Esophagus squamous epithelium (tissue), 5 donors: ENCODE results near the gene ZNF346. TPM values are rescaled to one million over a fixed set of nuclear protein-coding genes. Genes with fewer than 3 reads are reported as not detected.
A peak's percentile ranks its signal among the peaks of the same experiment; 100 is the strongest.

Experiments
- DNase-seq: peaks from one replicate; lab custom pipeline; 2025; lab: John Stamatoyannopoulos, UW
- H3K27ac ChIP-seq, 4 donors: fragments of 200-600 bp; sonication (generic); one replicate each; pipeline ENCODE4 v1.5.1; 2016 to 2019; ENCODE audit warnings: mild to moderate bottlenecking in 1 of 4
- H3K27me3 ChIP-seq, 4 donors: fragments of 200-600 bp; sonication (generic); 1 replicate in 3 of 4; 2 replicates in 1 of 4; pipeline versions ENCODE4 v1.5.1 to v1.6.0; 2017 to 2021; ENCODE audit warnings: antibody characterized with exemption in 1 of 4
- H3K36me3 ChIP-seq, 3 donors: fragments of 200-600 bp; sonication (generic); one replicate each; pipeline ENCODE4 v1.5.1; 2016 to 2019
- H3K4me1 ChIP-seq, 3 donors: fragments of 200-600 bp; sonication (generic); one replicate each; pipeline ENCODE4 v1.5.1; 2017 to 2019
- H3K4me3 ChIP-seq, 4 donors: fragments of 200-600 bp; sonication (generic); 1 replicate in 3 of 4; 2 replicates in 1 of 4; pipeline ENCODE4 v1.5.1; 2016 to 2019; ENCODE audit warnings: mild to moderate bottlenecking in 2 of 4, moderate library complexity in 1 of 4
- H3K9me3 ChIP-seq, 3 donors: fragments of 200-600 bp; sonication (generic); one replicate each; pipeline ENCODE4 v1.5.1; 2016 to 2019
- CTCF ChIP-seq, 6 experiments: fragments of 450-650 bp in 4 of 6; fragments of 200-600 bp in 2 of 6; sonication (generic) in 2 of 6; IDR thresholded peaks; one replicate each; pipeline ENCODE4 v1.5.1; 2016 to 2019; ENCODE audit warnings: antibody characterized with exemption in 6 of 6, mild to moderate bottlenecking in 4 of 6, moderate library complexity in 4 of 6
- POLR2A ChIP-seq, 4 donors: fragments of 450-650 bp; IDR thresholded peaks; one replicate each; pipeline ENCODE4 v1.6.1; 2017; ENCODE audit warnings: antibody characterized with exemption in 4 of 4, mild to moderate bottlenecking in 4 of 4, moderate library complexity in 3 of 4
- WGBS, 2 donors: methylation state at CpG; one replicate each; pipeline ENCODE4 v1.1.5; 2018; 5-methylcytosine and 5-hydroxymethylcytosine counted together
- intact Hi-C: fragments of 100-400 bp; cut with DNase I; formaldehyde crosslinking; loops from one replicate; pipeline ENCODE4 v1.15.0; 2022
- total RNA-seq, 4 donors: library from RNA; depleted of rRNA; stranded (reverse); fragments of >200 nt; gene quantifications; one replicate each; pipeline ENCODE4 v1.1.0, GENCODE V29; 2016
- donor health status: DM: yes; HTN: yes; CAD: no.

The ZNF346 gene
- total RNA-seq, 4 donors from 2014 or later: 11.4 to 17.0 (median 13.3) TPM

- peak overlapping the region in 2 of 4 donors; percentile 29 to 54 for H3K27ac ChIP-seq
- WGBS, 2 donors: 64 to 68% methylated on average over 5 to 14 of the region's 21 CpGs
- no peak overlapping the region for H3K4me3 ChIP-seq
- peaks cover 8 to 55% (median 10%) of the 10 kb centered on the region in 3 donors for H3K4me1 ChIP-seq
- DNase-seq: no peak
- peaks cover 0 to 20% (median 0%) of the 10 kb centered on the region in 4 donors for H3K27me3 ChIP-seq
- H3K9me3 ChIP-seq: no peaks in the 10 kb centered on the region
- intact Hi-C loops: no loop called here
- no peaks in the 10 kb centered on the region for H3K36me3 ChIP-seq
- TF ChIP-seq CTCF (IDR thresholded peaks at IDR 0.05) (no peak), POLR2A (IDR thresholded peaks at IDR 0.05) (no peak)
Measured at GRCh38 chr5:177089825-177090641, 67.5 kb downstream of the ZNF346 start.

DNA sequence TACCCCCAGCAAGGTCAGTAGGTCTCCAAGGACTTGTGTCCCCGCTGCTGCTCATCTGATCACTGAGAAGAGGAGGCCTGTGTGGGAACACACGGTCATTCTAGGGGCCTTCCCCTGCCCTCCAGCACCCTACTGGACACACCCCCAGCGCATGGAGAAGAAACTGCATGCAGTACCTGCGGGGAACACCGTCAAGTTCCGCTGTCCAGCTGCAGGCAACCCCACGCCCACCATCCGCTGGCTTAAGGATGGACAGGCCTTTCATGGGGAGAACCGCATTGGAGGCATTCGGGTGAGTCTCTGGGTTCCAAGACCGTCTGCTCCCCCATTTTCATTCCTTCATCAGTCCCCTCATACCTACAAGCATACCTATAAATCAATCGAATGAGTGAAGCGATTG, 68.3 kb downstream of the ZNF346 start:
- peaks cover 0 to 17% (median 0%) of the 10 kb centered on the region in 4 donors for H3K27me3 ChIP-seq
- no peak for DNase-seq
- TF ChIP-seq POLR2A (IDR thresholded peaks at IDR 0.05) (no peak), CTCF (IDR thresholded peaks at IDR 0.05) (no peak)
- H3K27ac ChIP-seq: no peak overlapping the region
- WGBS, 2 donors: 95 to 98% methylated on average over 5 to 8 of the region's 13 CpGs
- intact Hi-C loops: no loop called here
- H3K4me3 ChIP-seq: no peak overlapping the region
- no peaks in the 10 kb centered on the region for H3K36me3 ChIP-seq
- no peaks in the 10 kb centered on the region for H3K9me3 ChIP-seq
- peaks cover 10 to 62% (median 14%) of the 10 kb centered on the region in 3 donors for H3K4me1 ChIP-seq

DNA sequence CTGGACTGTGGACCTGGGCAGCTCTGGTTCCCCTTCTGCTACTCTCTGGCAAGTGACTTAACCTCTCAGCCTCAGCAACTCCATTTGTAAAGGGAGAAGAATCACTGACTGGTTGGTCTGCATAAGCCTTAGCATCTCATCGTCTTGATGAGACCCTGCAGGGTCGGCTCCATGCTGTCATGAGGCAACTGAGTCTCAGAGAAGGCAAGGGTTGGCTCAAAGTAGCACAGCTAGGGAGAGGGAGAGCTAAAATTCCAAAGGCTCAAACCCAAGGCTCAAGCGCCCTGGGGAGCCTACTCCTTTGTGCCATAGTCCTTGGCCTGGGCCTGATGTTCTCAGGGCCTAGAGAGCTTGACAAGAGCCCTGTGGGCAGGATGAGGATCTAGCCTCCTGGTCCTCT, 68.7 kb downstream of the ZNF346 start:
- DNase-seq: no peak
- Histone ChIP-seq H3K27me3 (peaks cover 0 to 17% (median 0%) of the 10 kb centered on the region in 4 donors), H3K4me3 (no peak overlapping the region), H3K9me3 (no peaks in the 10 kb centered on the region), H3K4me1 (peaks cover 10 to 58% (median 14%) of the 10 kb centered on the region in 3 donors), H3K27ac (no peak overlapping the region), H3K36me3 (no peaks in the 10 kb centered on the region)
- 83% methylated on average over 1 of the region's 3 CpGs; no CpG with 5 or more reads in 1 of the 2 donors for WGBS, 2 donors
- TF ChIP-seq POLR2A (IDR thresholded peaks at IDR 0.05): no peak
- intact Hi-C loops: no loop called here

- intact Hi-C loops: no loop called here
- TF ChIP-seq POLR2A (IDR thresholded peaks at IDR 0.05): no peak
- TF ChIP-seq CTCF (IDR thresholded peaks at IDR 0.05): no peak
- whole genome bisulfite sequencing, 2 donors: 82 to 89% methylated on average over 10 to 17 of the region's 32 CpGs
Measured at GRCh38 chr5:177092178-177093081, 69.9 kb downstream of the ZNF346 start.

DNA sequence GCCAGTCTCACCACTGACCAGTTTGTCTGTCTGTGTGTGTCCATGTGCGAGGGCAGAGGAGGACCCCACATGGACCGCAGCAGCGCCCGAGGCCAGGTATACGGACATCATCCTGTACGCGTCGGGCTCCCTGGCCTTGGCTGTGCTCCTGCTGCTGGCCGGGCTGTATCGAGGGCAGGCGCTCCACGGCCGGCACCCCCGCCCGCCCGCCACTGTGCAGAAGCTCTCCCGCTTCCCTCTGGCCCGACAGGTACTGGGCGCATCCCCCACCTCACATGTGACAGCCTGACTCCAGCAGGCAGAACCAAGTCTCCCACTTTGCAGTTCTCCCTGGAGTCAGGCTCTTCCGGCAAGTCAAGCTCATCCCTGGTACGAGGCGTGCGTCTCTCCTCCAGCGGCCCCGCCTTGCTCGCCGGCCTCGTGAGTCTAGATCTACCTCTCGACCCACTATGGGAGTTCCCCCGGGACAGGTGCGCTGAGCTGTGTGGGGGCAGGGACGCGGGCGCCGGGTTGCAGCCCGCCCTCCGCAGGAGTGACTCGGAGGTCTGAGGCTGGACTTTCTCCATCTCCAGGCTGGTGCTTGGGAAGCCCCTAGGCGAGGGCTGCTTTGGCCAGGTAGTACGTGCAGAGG, 70.7 kb downstream of the ZNF346 start:
- H3K4me1 ChIP-seq: peaks cover 0 to 41% (median 5%) of the 10 kb centered on the region in 3 donors
- no peaks in the 10 kb centered on the region for H3K36me3 ChIP-seq
- no peaks in the 10 kb centered on the region for H3K9me3 ChIP-seq
- WGBS, 2 donors: 80 to 93% methylated on average over 1 to 8 of the region's 40 CpGs
- no peak overlapping the region for H3K27ac ChIP-seq
- intact Hi-C loops: no loop called here
- TF ChIP-seq CTCF (IDR thresholded peaks at IDR 0.05) (no peak), POLR2A (IDR thresholded peaks at IDR 0.05) (no peak)
- no peak overlapping the region for H3K4me3 ChIP-seq
- H3K27me3 ChIP-seq: peaks cover 0 to 4% (median 0%) of the 10 kb centered on the region in 4 donors
- no peak for DNase-seq

More at GRCh38 chr5:177092178-177093081, 69.9 kb downstream of the ZNF346 start:
- Histone ChIP-seq H3K4me3 (no peak overlapping the region), H3K36me3 (no peaks in the 10 kb centered on the region), H3K27ac (no peak overlapping the region), H3K9me3 (no peaks in the 10 kb centered on the region), H3K27me3 (peaks cover 0 to 9% (median 0%) of the 10 kb centered on the region in 4 donors), H3K4me1 (peaks cover 3 to 46% (median 7%) of the 10 kb centered on the region in 3 donors)
- DNase-seq: no peak
